Activated CD4-positive, alpha-beta T cell treated with anti-CD3 and anti-CD28 coated beads for 36 hours (primary cell): ENCODE data around the gene IRF1. TPM values are rescaled to one million over a fixed set of nuclear protein-coding genes. Genes with fewer than 3 reads are reported as not detected.

ENCODE experiments used
- ATAC-seq: fragments of 200-7000 bp; cut with Tn5 transposase; one replicate; pipeline ENCODE4 v1.10.0; 2021; ENCODE audit warnings: mild to moderate bottlenecking, moderate library complexity
- CTCF ChIA-PET: fragments of 350-600 bp; sonication (Branson Sonifier 250); formaldehyde crosslinking; loops from one replicate; lab custom pipeline; 2021; ENCODE audit warnings: antibody characterized with exemption; lab: Charles Lee
- POLR2A ChIA-PET: fragments of 350-600 bp; sonication (Branson Sonifier 250); formaldehyde crosslinking; loops from one replicate; lab custom pipeline; 2021; ENCODE audit warnings: antibody characterized with exemption, inconsistent platforms; lab: Charles Lee
- DNase-seq: peaks from one replicate; pipeline ENCODE4 v3.0.0-alpha.2; 2020
- H3K27ac Mint-ChIP-seq: one replicate; pipeline ENCODE4 v1.8.0; 2021; ENCODE audit warnings: mixed read lengths
- H3K27me3 Mint-ChIP-seq: one replicate; pipeline ENCODE4 v1.8.0; 2021; ENCODE audit warnings: mixed read lengths
- H3K36me3 Mint-ChIP-seq: one replicate; pipeline ENCODE4 v1.8.0; 2021; ENCODE audit warnings: low read depth, mixed read lengths
- H3K4me1 Mint-ChIP-seq: one replicate; pipeline ENCODE4 v1.8.0; 2021; ENCODE audit warnings: mixed read lengths
- H3K4me3 Mint-ChIP-seq: one replicate; pipeline ENCODE4 v1.8.0; 2021; ENCODE audit warnings: mild to moderate bottlenecking, moderate library complexity, mixed read lengths
- H3K9me3 Mint-ChIP-seq: one replicate; pipeline ENCODE4 v1.8.0; 2021; ENCODE audit warnings: low read depth, mixed read lengths
- intact Hi-C, 2 experiments: fragments of 100-400 bp; cut with DNase I in 1 of 2; cut with micrococcal nuclease in 1 of 2; formaldehyde crosslinking; loops; one replicate each; pipeline versions ENCODE4 v1.14.2 to v1.15.1; 2022 to 2024; cut with DNase I, micrococcal nuclease
- total RNA-seq, 2 experiments: library from RNA; stranded (reverse); gene quantifications; one replicate each; pipeline ENCODE4 v1.2.3, GENCODE V29; 2021

IRF1 gene
- total RNA-seq, 2 experiments from 2014 or later, result 121 to 130 TPM

DNA sequence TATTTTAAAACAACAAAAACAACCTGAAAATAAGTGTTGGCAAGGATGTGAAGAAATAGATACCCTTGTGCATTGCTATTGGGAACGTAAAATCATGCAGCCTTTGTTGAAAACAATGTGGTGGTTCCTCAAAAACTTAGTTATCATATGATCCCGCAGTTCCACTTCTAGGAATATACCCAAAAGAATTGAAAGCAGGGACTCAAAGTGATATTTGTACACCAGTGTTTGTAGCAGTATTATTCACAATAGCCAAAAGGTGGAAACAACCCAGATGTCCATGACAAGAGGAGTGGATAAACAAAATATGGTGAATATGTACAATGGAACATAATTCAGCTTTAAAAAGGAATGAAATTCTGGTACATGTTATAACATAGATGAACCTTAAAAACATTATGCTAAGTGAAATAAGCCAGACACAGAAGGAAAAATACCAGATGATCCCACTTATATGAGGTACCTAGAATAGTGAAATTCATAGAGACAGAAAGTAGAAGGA, 29.0 kb downstream of the IRF1 start:
- no peak overlapping the region for H3K4me3 Mint-ChIP-seq
- DNase-seq, result no peak
- peaks cover 92% of the 10 kb centered on the region for H3K4me1 Mint-ChIP-seq
- no peak overlapping the region for H3K27ac Mint-ChIP-seq
- H3K9me3 Mint-ChIP-seq, result no peaks in the 10 kb centered on the region
- intact Hi-C loops, result no loop called here
- POLR2A ChIA-PET, result no interaction called here
- CTCF ChIA-PET, result interaction anchor here (1.0 to 7.1 kb wide), 2 partner anchors 10 to 33 kb away, joined by 4 to 89 read pairs; no protein-coding TSS in a partner anchor
- ATAC-seq, result no peak
- H3K27me3 Mint-ChIP-seq, result no peaks in the 10 kb centered on the region
- H3K36me3 Mint-ChIP-seq, result peaks cover 32% of the 10 kb centered on the region

DNA sequence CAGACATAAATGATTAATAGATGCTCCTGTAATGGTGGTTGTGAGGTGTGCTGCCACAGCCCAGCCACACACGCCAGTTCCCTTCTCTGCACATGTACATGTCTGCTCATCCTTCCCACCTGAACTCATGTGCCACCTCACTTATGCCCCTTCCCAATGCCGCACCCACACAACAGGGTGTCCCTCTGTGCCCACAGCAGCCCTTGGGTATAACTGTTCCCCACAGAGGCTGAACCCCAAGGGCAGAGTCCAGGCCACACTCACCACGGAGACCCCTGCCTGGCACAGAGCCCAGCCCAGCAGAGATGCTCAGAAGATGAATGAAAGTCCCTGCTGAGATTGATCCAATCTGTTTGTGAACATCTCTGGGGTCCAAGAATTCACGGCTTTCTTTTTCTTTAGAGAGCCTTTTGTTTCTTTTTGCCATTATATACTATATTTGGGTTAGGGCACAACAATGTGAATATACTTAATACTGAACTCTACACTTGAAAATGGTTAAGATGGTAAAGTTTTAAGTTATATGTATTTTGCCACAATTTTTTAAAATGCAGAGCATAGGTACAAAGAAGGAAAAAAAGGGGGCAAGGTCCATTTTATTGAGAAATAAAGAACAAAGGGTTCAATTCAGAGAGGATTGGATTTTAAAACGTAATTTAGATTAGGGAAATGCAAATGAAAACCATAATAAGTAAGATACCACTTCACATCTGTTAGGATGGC, 29.6 kb downstream of the IRF1 start:
- CTCF ChIA-PET, result interaction anchor here (1.0 to 7.1 kb wide), 2 partner anchors 11 to 32 kb away, joined by 4 to 89 read pairs; no protein-coding TSS in a partner anchor
- DNase-seq, result no peak
- Mint-ChIP-seq H3K4me1 (peaks cover 92% of the 10 kb centered on the region), H3K4me3 (no peak overlapping the region), H3K27ac (peak overlapping the region; percentile 8), H3K36me3 (peaks cover 29% of the 10 kb centered on the region), H3K27me3 (no peaks in the 10 kb centered on the region), H3K9me3 (no peaks in the 10 kb centered on the region)
- ATAC-seq, result no peak
- POLR2A ChIA-PET, result no interaction called here
- intact Hi-C loops, result no loop called here

DNA sequence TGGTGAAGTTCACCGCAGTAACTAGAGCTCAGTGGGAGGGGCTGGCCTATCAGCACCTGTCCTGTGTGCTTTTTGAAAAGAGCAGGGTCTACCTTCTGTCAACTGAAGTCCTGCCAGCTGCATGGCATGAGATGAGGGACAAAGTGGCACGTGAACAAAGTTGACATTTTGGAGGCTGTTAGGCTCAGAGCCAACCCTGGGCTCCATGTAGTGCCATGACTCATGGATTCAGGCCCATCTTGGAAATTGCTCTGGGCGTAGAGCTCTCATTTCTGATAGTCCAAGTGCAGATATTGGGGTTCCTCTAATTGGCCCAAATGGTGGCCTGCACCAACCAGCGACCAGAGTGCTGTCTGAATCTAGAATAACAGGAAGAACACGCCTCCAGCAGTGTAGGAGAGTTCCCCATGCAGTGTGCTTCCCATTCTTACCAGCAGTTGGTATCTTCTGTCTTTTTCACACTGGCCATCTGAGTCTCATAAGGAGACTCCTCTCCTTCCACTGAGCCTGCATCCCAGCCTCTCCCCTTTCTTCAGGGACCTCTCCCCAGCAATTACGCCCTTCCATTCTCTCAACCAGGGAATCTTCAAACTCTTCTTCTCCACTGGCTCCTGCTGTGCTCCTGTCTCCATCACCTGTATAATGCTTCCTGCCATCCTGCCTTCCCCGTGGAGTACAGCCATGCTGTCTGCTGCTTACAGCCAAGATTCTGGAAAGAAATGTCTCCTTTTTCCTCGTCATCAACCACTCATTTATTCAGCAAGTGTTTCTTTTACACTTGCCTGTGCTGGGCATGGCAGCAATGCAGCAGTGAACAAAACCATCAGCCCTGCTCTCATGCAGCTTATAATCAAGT, 30.4 kb downstream of the IRF1 start:
- intact Hi-C loops, result loop anchor here (2.0 to 5.0 kb wide), 2 partner anchors 35 to 37 kb away; no protein-coding TSS in a partner anchor
- CTCF ChIA-PET, result interaction anchor here (7.1 kb wide), 1 partner anchor 31 kb away, joined by 89 read pairs; no protein-coding TSS in a partner anchor
- no peaks in the 10 kb centered on the region for H3K27me3 Mint-ChIP-seq
- H3K36me3 Mint-ChIP-seq, result peaks cover 25% of the 10 kb centered on the region
- peak overlapping the region; percentile 24 for H3K27ac Mint-ChIP-seq
- peaks cover 92% of the 10 kb centered on the region for H3K4me1 Mint-ChIP-seq
- no peaks in the 10 kb centered on the region for H3K9me3 Mint-ChIP-seq
- ATAC-seq (no peak), DNase-seq (no peak)
- POLR2A ChIA-PET, result interaction anchor here (1.0 to 7.2 kb wide), 3 partner anchors 19 to 39 kb away, joined by 5 to 53 read pairs (median 5); no protein-coding TSS in a partner anchor
- no peak overlapping the region for H3K4me3 Mint-ChIP-seq

DNA sequence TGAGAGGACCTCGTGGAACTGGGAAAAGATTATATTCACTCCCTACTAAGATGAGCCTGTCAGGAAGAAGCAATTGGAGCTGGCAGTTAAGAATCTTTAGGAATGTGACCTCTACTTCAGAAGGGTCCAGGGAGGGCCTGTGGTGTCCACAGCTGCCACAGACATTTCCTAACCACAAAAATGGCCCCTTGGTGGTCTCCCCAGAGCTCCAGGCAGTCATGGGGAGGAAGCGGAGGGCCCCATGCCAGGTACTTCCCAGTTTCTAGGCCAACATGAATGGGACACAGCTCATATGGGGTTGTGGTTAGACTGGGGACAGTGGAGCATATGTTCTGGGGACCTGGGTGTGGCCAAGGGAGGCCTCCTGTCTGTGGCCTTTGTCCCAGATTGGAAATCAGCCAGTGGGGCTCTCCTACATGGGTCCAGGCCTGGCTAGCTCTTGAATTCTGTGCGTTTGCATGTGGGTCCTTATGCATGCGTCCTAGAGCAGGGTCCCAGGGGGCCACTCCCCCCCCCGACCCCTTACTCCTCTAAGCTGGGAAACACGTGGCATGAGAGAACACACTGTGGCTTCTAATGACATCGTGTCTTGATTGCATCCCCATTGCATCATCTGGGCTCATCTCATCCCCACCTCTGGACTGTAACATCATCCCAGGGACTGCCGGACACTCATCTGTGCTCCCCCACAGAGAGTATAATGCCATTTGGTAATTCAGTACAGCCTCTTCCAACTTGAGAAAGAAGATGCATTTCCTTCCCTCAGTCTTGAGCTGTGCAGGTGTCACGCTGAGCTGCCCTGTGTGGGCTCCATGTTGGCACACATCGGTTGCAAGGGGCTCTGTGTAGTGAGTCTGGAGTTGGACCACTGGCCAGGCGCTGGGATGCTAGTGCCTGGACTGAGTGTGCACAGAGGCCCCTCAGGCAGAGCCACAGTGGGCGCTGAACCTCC, 31.3 kb downstream of the IRF1 start:
- Mint-ChIP-seq H3K9me3 (no peaks in the 10 kb centered on the region), H3K36me3 (peaks cover 25% of the 10 kb centered on the region), H3K4me1 (peaks cover 90% of the 10 kb centered on the region), H3K27ac (peak overlapping the region; percentile 55), H3K27me3 (no peaks in the 10 kb centered on the region), H3K4me3 (peak overlapping the region; percentile 29)
- no peak for DNase-seq
- intact Hi-C loops, result loop anchor here (2.0 to 5.0 kb wide), 2 partner anchors 35 to 38 kb away; no protein-coding TSS in a partner anchor
- ATAC-seq, result no peak
- POLR2A ChIA-PET, result interaction anchor here (0.6 to 7.2 kb wide), 6 partner anchors 20 to 81 kb away, joined by 3 to 53 read pairs (median 5); partner anchors contain the start of gene IRF1
- CTCF ChIA-PET, result interaction anchor here (0.6 to 7.1 kb wide), 6 partner anchors 14 to 87 kb away, joined by 3 to 89 read pairs (median 4); no protein-coding TSS in a partner anchor

DNA sequence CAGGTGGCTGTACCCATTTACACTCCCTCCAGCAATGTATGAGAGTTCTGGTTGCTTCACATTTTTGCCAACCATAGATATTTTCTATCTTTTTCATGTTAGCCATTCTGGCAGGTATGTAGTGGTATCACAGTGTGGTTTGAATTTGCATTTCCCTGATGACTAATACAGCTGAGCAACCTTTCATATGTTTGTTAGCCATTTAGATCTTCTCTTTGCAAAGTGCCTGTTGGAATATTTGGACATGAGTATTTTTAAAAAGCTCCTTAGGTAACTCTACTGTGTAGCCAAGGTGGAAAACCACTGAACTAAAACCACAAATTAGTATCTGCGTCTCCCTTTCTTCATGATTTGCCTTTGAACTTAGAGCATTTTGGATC, 31.9 kb downstream of the IRF1 start:
- DNase-seq, result no peak

DNA sequence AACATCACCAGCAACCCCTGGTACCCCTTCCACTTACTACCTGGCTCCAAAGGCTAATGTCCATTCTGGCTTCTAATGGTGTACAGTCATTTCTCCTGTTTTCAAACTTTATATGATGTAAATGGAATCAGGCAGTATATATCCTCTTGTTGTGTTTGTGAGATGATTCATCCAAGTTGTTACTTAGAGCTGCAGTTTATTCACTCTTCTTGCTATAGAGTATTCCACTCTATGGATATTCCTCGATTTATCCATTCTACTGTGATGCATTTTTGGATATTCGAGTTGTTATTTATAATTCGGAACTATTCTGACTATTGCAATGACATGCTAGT, 32.4 kb downstream of the IRF1 start:
- Mint-ChIP-seq H3K27me3 (no peaks in the 10 kb centered on the region), H3K27ac (peak overlapping the region; percentile 96), H3K9me3 (no peaks in the 10 kb centered on the region), H3K4me1 (peaks cover 90% of the 10 kb centered on the region), H3K36me3 (peaks cover 32% of the 10 kb centered on the region), H3K4me3 (no peak overlapping the region)
- no peak for DNase-seq
- ChIA-PET CTCF (interaction anchor here (0.6 to 7.1 kb wide), 8 partner anchors 9 to 40 kb away, joined by 3 to 89 read pairs (median 4); no protein-coding TSS in a partner anchor), POLR2A (interaction anchor here (0.6 to 7.2 kb wide), 7 partner anchors 21 to 34 kb away, joined by 3 to 53 read pairs (median 4); partner anchors contain the start of gene IRF1)
- intact Hi-C loops, result loop anchor here (1.0 to 5.0 kb wide), 3 partner anchors 33 to 39 kb away; no protein-coding TSS in a partner anchor
- peak; percentile 47 for ATAC-seq

More for the DNA sequence above, 31.9 kb downstream of the IRF1 start:
- Mint-ChIP-seq H3K27ac (peak overlapping the region; percentile 55), H3K9me3 (no peaks in the 10 kb centered on the region), H3K36me3 (peaks cover 31% of the 10 kb centered on the region), H3K4me3 (no peak overlapping the region), H3K27me3 (no peaks in the 10 kb centered on the region), H3K4me1 (peaks cover 90% of the 10 kb centered on the region)
- intact Hi-C loops, result loop anchor here (1.0 to 5.0 kb wide), 3 partner anchors 33 to 39 kb away; no protein-coding TSS in a partner anchor
- CTCF ChIA-PET, result interaction anchor here (0.6 to 7.1 kb wide), 9 partner anchors 9 to 86 kb away, joined by 3 to 89 read pairs (median 4); no protein-coding TSS in a partner anchor
- POLR2A ChIA-PET, result interaction anchor here (0.6 to 7.2 kb wide), 7 partner anchors 21 to 82 kb away, joined by 3 to 53 read pairs (median 5); partner anchors contain the start of gene IRF1
- ATAC-seq, result peak; percentile 57

DNA sequence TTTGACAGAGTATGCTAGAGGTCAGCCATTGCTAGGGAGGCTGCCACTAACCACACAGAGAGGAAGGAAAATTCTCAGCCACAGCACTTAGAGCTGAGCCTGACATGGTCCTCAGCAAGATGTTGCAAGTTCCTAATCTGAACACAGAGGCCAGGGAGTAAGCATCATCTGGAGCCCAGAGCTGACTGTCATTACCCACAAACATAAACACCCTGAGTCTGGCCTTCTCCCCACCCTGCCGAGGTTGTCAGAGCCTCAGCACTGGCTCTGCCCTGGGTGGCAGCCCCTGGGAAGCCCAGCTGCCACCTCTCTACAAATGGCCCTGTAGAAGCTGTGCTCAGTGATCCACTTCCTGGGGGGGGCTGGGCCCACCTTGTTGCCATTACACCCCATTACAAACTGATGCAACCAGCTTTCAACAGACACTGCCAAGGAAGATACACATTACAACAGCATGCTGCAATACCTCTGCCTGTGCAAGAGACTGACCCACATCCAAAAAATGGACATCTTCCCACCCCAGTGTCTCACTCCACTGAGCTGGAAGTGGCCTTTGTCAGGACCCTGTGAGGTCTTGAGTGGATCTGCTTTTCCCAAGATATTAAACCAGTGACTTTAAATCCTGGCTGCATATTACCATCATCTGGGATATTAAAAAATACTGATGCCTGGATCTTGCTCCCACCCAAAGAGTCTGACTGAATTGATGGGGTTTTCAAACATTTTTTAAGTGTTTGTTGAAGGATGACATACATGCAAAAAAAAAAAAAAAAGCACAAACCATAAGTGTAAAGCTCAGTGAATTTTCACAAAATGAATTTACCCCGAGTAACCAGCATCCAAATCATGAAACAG, 33.0 kb downstream of the IRF1 start:
- POLR2A ChIA-PET, result interaction anchor here (0.6 to 7.2 kb wide), 9 partner anchors 8 to 35 kb away, joined by 3 to 53 read pairs (median 3); partner anchors contain the start of gene IRF1
- Mint-ChIP-seq H3K36me3 (peaks cover 32% of the 10 kb centered on the region), H3K4me1 (peaks cover 93% of the 10 kb centered on the region), H3K27ac (peak overlapping the region; percentile 96), H3K9me3 (no peaks in the 10 kb centered on the region), H3K4me3 (no peak overlapping the region), H3K27me3 (no peaks in the 10 kb centered on the region)
- intact Hi-C loops, result loop anchor here (1.0 to 5.0 kb wide), 4 partner anchors 19 to 40 kb away; no protein-coding TSS in a partner anchor
- CTCF ChIA-PET, result interaction anchor here (0.8 to 7.1 kb wide), 11 partner anchors 9 to 44 kb away, joined by 3 to 89 read pairs (median 4); no protein-coding TSS in a partner anchor
- ATAC-seq, result peak; percentile 34
- peak; percentile 41 for DNase-seq

DNA sequence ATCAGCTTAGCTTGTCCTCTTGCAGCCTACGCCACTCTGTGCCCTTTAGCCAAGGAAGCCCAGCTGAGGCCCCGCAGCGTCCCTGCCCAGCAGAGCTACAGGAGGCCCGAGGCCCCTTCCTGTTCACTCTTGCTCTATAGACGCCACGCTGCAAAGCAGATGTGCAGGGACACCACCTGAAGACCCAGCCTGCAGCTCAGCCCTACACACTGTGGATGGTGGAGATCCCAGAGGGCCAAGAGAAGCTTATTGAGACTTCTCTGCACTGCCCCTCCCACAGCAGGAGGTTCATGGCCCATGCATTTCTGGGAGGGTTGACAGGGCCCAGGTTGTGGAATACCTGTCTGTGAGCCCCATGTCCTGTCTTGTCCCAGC, 33.6 kb downstream of the IRF1 start:
- DNase-seq, result no peak
- Mint-ChIP-seq H3K36me3 (peaks cover 31% of the 10 kb centered on the region), H3K9me3 (no peaks in the 10 kb centered on the region), H3K27me3 (no peaks in the 10 kb centered on the region), H3K4me3 (no peak overlapping the region), H3K27ac (peak overlapping the region; percentile 96), H3K4me1 (peaks cover 93% of the 10 kb centered on the region)
- CTCF ChIA-PET, result interaction anchor here (0.7 to 7.1 kb wide), 8 partner anchors 10 to 511 kb away, joined by 3 to 89 read pairs (median 4); no protein-coding TSS in a partner anchor
- POLR2A ChIA-PET, result interaction anchor here (0.6 to 7.2 kb wide), 7 partner anchors 9 to 180 kb away, joined by 3 to 53 read pairs (median 6); partner anchors contain the start of gene IRF1
- intact Hi-C loops, result loop anchor here in 1 of 2 experiments (1.0 to 5.0 kb wide), 3 partner anchors 9 to 40 kb away; no protein-coding TSS in a partner anchor
- peak; percentile 23 for ATAC-seq
